Activated effector memory CD4-positive, alpha-beta T cell treated with Interleukin-2 at 50 U/mL for 16 hours (primary cell): Measurements from ENCODE around the gene PEG3.

Source experiments
- DNase-seq: peaks from one replicate; pipeline ENCODE4 v3.0.0-alpha.2; 2020

PEG3 gene

GRCh38 chr19:56806639-56807038 lies 33.9 kb downstream of the PEG3 start:
- no peak for DNase-seq
